Neural cell (in vitro differentiated cells): ENCODE measurements around the gene BSCL2. TPM values are rescaled to one million over a fixed set of nuclear protein-coding genes. Genes with fewer than 3 reads are reported as not detected.

Experiments used
- H2AFZ ChIP-seq: fragments of 200-600, 300-800 bp; sonication (generic), shearing (Covaris generic); 2 replicates; pipeline ENCODE4 v1.6.0; 2014; ENCODE audit warnings: low read depth, mild to moderate bottlenecking, antibody characterized with exemption, low read length, moderate library complexity
- H3F3A ChIP-seq: fragments of 200-600 bp; shearing (Covaris generic); 2 replicates; pipeline ENCODE4 v1.6.1; 2016; ENCODE audit warnings: mild to moderate bottlenecking, moderate library complexity, mixed read lengths, antibody characterized with exemption, low read length; ENCODE audit not compliant: insufficient read depth, poor library complexity, severe bottlenecking
- H3K27ac ChIP-seq: fragments of 200-600, 300-800 bp; sonication (generic), shearing (Covaris generic); 2 replicates; pipeline ENCODE4 v1.5.1; 2014; ENCODE audit warnings: mild to moderate bottlenecking, low read length, moderate library complexity
- H3K27me3 ChIP-seq: fragments of 300-800, 200-600 bp; sonication (generic), shearing (Covaris generic); 2 replicates; pipeline ENCODE4 v1.6.0; 2014; ENCODE audit warnings: mild to moderate bottlenecking, low read depth, low read length, moderate library complexity; ENCODE audit not compliant: insufficient read depth
- H3K36me3 ChIP-seq: fragments of 300-800, 200-600 bp; sonication (generic), shearing (Covaris generic); 2 replicates; pipeline ENCODE4 v1.5.1; 2014; ENCODE audit warnings: mild to moderate bottlenecking, antibody characterized with exemption, low read length, moderate library complexity; ENCODE audit not compliant: insufficient read depth
- H3K4me2 ChIP-seq: fragments of 300-800, 200-600 bp; sonication (generic), shearing (Covaris generic); 2 replicates; pipeline ENCODE4 v1.6.0; 2014; ENCODE audit warnings: mild to moderate bottlenecking, low read length
- H3K4me3 ChIP-seq: fragments of 300-800, 200-600 bp; sonication (generic), shearing (Covaris generic); 2 replicates; pipeline ENCODE4 v1.5.1; 2014; ENCODE audit warnings: mild to moderate bottlenecking, low read length, moderate library complexity
- H3K79me2 ChIP-seq: fragments of 200-600 bp; shearing (Covaris generic); replicated peaks from 2 replicates; pipeline ENCODE4 v1.6.0; 2014; ENCODE audit warnings: mild to moderate bottlenecking, low read length, moderate library complexity; ENCODE audit not compliant: insufficient read depth
- H3K9ac ChIP-seq: fragments of 300-800, 200-600 bp; sonication (generic), shearing (Covaris generic); 2 replicates; pipeline ENCODE4 v1.6.1; 2016; ENCODE audit warnings: mild to moderate bottlenecking, low read length, mixed read lengths
- H3K9me2 ChIP-seq: fragments of 200-600 bp; shearing (Covaris generic); 2 replicates; pipeline ENCODE4 v1.6.1; 2016; ENCODE audit warnings: mild to moderate bottlenecking, low read length, mixed read lengths; ENCODE audit not compliant: insufficient read depth
- H3K9me3 ChIP-seq: fragments of 200-600, 300-800 bp; sonication (generic), shearing (Covaris generic); 2 replicates; pipeline ENCODE4 v1.6.1; 2016; ENCODE audit warnings: mild to moderate bottlenecking, mixed run types, low read length, moderate library complexity, mixed read lengths
- H4K20me1 ChIP-seq: fragments of 200-600 bp; shearing (Covaris generic); 2 replicates; pipeline ENCODE4 v1.6.1; 2016; ENCODE audit warnings: mild to moderate bottlenecking, mixed run types; ENCODE audit not compliant: insufficient read depth
- EP300 ChIP-seq: fragments of 450-650 bp; conservative IDR thresholded peaks from 2 replicates; pipeline ENCODE4 v1.6.1; 2014; ENCODE audit warnings: antibody characterized with exemption, mild to moderate bottlenecking, moderate library complexity; ENCODE audit not compliant: poor library complexity, severe bottlenecking
- EZH2 ChIP-seq: fragments of 200-600, 300-800 bp; shearing (Covaris generic), sonication (generic); IDR thresholded peaks from 2 replicates; pipeline ENCODE4 v1.6.1; 2014; ENCODE audit warnings: antibody characterized with exemption, low read length, borderline replicate concordance, mild to moderate bottlenecking; ENCODE audit not compliant: insufficient read depth, poor library complexity, severe bottlenecking
- MXI1 ChIP-seq: fragments of 450-650 bp; conservative IDR thresholded peaks from 2 replicates; pipeline ENCODE4 v1.6.1; 2014; ENCODE audit warnings: antibody characterized with exemption, mild to moderate bottlenecking; ENCODE audit not compliant: poor library complexity, severe bottlenecking
- POLR2AphosphoS5 ChIP-seq: IDR thresholded peaks from 2 replicates; pipeline ENCODE4 v1.6.1; 2012
- RAD21 ChIP-seq: fragments of 450-650 bp; conservative IDR thresholded peaks from 2 replicates; pipeline ENCODE4 v1.6.1; 2014; ENCODE audit warnings: antibody characterized with exemption, mild to moderate bottlenecking, moderate library complexity
- SMC3 ChIP-seq: fragments of 450-650 bp; conservative IDR thresholded peaks from 2 replicates; pipeline ENCODE4 v1.6.1; 2014; ENCODE audit warnings: antibody characterized with exemption, mild to moderate bottlenecking, moderate library complexity; ENCODE audit not compliant: poor library complexity
- TAF1 ChIP-seq: IDR thresholded peaks from 2 replicates; pipeline ENCODE4 v1.6.1; 2012; ENCODE audit warnings: low read depth
- polyA plus RNA-seq: library from polyadenylated mRNA; depleted of rRNA; stranded (reverse); fragments of >200 nt; gene quantifications from 2 replicates; pipeline ENCODE4 v1.2.3, GENCODE V29; 2014
- TF ChIP-seq, protein P1 (sequence below): fragments of 450-650 bp; IDR thresholded peaks from 2 replicates; pipeline ENCODE4 v1.5.1; 2014; ENCODE audit warnings: antibody characterized with exemption, mild to moderate bottlenecking, moderate library complexity; ENCODE audit not compliant: poor library complexity, severe bottlenecking
- TF ChIP-seq, protein P2 (sequence below): IDR thresholded peaks from 2 replicates; pipeline ENCODE4 v1.6.1; 2012; ENCODE audit warnings: borderline replicate concordance

Gene BSCL2
- polyA plus RNA-seq, 1 donor from 2014 or later: 304 TPM

DNA sequence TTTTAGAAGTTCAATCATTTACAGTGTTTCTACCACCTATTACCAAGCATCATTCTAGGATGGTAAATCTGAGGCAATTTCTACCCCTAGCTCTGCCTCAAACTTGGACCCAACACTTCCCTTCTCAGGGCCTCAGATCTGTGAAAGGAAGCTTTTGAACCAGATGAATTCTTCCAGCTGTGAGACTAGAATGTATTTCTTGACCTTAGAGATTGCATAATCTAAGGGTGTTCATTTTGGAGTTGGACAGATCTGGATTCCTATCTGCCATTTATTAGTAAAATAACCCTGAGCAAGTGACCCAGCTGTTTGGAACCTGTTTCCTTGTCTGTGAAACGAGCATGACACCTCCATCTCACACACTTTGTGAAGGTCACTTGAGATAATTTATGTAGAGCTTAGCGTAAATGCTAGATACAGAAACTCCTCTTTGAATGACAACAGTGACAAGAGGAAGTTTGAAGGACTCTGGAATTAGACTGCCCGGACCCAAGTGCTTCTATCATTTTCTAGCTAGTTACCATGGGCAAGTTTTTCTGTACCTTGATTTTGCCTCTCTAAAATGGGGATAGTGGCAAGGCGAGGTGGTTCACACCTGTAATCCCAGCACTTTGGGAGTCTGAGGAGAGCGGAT is 50.3 kb downstream of the BSCL2 start:
- Histone ChIP-seq H3K9me3 (no peaks in the 10 kb centered on the region), H3K27ac (no peak overlapping the region), H3K9ac (no peak overlapping the region), H3K79me2 (peaks cover 10% of the 10 kb centered on the region), H4K20me1 (no peaks in the 10 kb centered on the region), H3K27me3 (no peaks in the 10 kb centered on the region), H3F3A (no peaks in the 10 kb centered on the region), H2AFZ (no peak overlapping the region), H3K36me3 (no peaks in the 10 kb centered on the region), H3K4me3 (no peak overlapping the region), H3K4me2 (no peak overlapping the region), H3K9me2 (no peaks in the 10 kb centered on the region)
- TF ChIP-seq EP300: no peak
- TF ChIP-seq, protein P1, sequence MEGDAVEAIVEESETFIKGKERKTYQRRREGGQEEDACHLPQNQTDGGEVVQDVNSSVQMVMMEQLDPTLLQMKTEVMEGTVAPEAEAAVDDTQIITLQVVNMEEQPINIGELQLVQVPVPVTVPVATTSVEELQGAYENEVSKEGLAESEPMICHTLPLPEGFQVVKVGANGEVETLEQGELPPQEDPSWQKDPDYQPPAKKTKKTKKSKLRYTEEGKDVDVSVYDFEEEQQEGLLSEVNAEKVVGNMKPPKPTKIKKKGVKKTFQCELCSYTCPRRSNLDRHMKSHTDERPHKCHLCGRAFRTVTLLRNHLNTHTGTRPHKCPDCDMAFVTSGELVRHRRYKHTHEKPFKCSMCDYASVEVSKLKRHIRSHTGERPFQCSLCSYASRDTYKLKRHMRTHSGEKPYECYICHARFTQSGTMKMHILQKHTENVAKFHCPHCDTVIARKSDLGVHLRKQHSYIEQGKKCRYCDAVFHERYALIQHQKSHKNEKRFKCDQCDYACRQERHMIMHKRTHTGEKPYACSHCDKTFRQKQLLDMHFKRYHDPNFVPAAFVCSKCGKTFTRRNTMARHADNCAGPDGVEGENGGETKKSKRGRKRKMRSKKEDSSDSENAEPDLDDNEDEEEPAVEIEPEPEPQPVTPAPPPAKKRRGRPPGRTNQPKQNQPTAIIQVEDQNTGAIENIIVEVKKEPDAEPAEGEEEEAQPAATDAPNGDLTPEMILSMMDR: no peak
- TF ChIP-seq SMC3: no peak
- TF ChIP-seq RAD21: no peak
- TF ChIP-seq POLR2AphosphoS5: no peak
- no peak for TF ChIP-seq MXI1
- no peak for TF ChIP-seq TAF1
- TF ChIP-seq EZH2: no peak
- TF ChIP-seq, protein P2, sequence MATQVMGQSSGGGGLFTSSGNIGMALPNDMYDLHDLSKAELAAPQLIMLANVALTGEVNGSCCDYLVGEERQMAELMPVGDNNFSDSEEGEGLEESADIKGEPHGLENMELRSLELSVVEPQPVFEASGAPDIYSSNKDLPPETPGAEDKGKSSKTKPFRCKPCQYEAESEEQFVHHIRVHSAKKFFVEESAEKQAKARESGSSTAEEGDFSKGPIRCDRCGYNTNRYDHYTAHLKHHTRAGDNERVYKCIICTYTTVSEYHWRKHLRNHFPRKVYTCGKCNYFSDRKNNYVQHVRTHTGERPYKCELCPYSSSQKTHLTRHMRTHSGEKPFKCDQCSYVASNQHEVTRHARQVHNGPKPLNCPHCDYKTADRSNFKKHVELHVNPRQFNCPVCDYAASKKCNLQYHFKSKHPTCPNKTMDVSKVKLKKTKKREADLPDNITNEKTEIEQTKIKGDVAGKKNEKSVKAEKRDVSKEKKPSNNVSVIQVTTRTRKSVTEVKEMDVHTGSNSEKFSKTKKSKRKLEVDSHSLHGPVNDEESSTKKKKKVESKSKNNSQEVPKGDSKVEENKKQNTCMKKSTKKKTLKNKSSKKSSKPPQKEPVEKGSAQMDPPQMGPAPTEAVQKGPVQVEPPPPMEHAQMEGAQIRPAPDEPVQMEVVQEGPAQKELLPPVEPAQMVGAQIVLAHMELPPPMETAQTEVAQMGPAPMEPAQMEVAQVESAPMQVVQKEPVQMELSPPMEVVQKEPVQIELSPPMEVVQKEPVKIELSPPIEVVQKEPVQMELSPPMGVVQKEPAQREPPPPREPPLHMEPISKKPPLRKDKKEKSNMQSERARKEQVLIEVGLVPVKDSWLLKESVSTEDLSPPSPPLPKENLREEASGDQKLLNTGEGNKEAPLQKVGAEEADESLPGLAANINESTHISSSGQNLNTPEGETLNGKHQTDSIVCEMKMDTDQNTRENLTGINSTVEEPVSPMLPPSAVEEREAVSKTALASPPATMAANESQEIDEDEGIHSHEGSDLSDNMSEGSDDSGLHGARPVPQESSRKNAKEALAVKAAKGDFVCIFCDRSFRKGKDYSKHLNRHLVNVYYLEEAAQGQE: no peak

DNA sequence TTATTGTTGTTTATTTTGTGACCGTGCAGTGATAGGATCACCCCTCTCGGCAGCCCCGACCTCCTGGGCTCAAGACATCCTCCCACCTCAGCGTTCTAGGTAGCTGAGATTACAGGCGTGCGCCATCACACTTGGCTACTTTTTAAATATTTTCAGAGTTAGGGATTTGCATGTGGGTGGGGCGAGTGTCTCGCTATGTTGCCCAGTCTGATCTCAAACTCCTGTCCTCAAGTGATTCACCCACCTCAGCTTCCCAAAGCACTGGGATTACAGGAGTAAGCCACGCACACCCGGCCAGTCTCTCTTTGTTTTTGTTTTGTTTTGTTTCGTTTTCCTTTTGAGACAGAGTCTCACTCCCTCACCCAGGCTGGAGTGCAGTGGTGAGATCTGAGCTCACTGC is 52.9 kb downstream of the BSCL2 start:
- Histone ChIP-seq H3K9me3 (no peaks in the 10 kb centered on the region), H3K27me3 (no peaks in the 10 kb centered on the region), H3K36me3 (no peaks in the 10 kb centered on the region), H3K9ac (no peak overlapping the region), H4K20me1 (no peaks in the 10 kb centered on the region), H2AFZ (no peak overlapping the region), H3K79me2 (peaks cover 17% of the 10 kb centered on the region), H3K9me2 (no peaks in the 10 kb centered on the region), H3K4me3 (no peak overlapping the region), H3F3A (no peaks in the 10 kb centered on the region), H3K27ac (no peak overlapping the region), H3K4me2 (no peak overlapping the region)
- no peak for TF ChIP-seq SMC3
- no peak for TF ChIP-seq EP300
- TF ChIP-seq POLR2AphosphoS5: no peak
- no peak for TF ChIP-seq EZH2
- no peak for TF ChIP-seq TAF1
- TF ChIP-seq, protein P2: no peak
- no peak for TF ChIP-seq MXI1
- no peak for TF ChIP-seq RAD21
- TF ChIP-seq, protein P1: no peak
